ENCODE data around the gene CXCL12. TPM values are rescaled to one million over a fixed set of nuclear protein-coding genes. Genes with fewer than 3 reads are reported as not detected.

CXCL12 gene
- total RNA-seq, 1 experiment from 2014 or later, result 0.47 TPM

DNA sequence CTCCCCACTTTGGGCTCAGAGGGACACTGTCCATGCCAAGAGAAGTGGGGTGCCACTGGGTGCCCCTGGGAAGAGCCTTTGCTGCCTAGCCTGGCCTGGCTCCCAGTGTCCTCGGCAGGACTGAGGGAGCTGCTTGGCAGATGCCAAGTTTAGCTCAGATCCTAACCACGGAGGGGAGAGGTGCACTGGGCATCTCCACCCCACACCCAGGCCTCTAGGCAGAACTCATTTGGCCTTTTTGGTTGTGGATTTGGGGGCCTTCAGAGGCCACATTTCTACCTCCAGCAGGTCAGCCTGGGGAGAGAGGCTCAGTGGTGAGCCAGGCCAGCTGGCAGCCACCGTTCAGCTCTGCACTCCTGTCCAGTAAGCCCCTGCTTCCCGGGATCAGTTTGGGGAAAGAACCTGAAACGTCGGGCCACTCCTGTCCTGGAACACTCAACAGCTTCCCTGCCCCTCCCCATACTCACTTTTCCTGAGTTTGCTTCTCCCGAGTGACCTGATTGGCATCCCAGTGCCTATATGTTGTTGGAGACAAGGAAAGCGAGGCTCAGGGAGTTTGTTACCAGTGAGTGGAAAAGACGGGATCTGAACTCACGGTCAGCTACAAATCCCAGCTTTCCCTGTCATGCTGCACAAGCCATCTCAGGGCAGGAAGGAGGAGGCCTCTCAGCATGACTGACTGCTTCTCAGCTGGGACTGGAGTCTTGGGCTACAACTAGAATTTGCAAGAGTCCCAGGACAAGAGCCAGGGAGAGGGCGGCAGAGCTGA, 11.2 kb upstream of the CXCL12 start:
- Histone ChIP-seq H3K27me3 (ENCODE audit: low read length) (peaks cover 85% of the 10 kb centered on the region), H3K9ac (ENCODE audit: low read length) (no peak overlapping the region), H3K9me3 (ENCODE audit: low read length) (no peaks in the 10 kb centered on the region), H3K4me3 (ENCODE audit: low read length) (no peak overlapping the region), H3K4me2 (ENCODE audit: low read length) (no peak overlapping the region), H3F3A (ENCODE audit: low read length, unreplicated experiment) (no peaks in the 10 kb centered on the region), H3K4me1 (ENCODE audit: insufficient read depth, low read length) (no peaks in the 10 kb centered on the region), H3K36me3 (ENCODE audit: low read depth, low read length) (no peaks in the 10 kb centered on the region), H3K27ac (ENCODE audit: low read length) (no peak overlapping the region), H3K79me2 (ENCODE audit: low read length) (no peaks in the 10 kb centered on the region), H4K20me1 (ENCODE audit: low read length) (no peaks in the 10 kb centered on the region), H2AFZ (ENCODE audit: low read length) (no peak overlapping the region), H3K9me2 (replicated peaks; ENCODE audit: low read length) (no peaks in the 10 kb centered on the region)
- TF ChIP-seq, protein P1, sequence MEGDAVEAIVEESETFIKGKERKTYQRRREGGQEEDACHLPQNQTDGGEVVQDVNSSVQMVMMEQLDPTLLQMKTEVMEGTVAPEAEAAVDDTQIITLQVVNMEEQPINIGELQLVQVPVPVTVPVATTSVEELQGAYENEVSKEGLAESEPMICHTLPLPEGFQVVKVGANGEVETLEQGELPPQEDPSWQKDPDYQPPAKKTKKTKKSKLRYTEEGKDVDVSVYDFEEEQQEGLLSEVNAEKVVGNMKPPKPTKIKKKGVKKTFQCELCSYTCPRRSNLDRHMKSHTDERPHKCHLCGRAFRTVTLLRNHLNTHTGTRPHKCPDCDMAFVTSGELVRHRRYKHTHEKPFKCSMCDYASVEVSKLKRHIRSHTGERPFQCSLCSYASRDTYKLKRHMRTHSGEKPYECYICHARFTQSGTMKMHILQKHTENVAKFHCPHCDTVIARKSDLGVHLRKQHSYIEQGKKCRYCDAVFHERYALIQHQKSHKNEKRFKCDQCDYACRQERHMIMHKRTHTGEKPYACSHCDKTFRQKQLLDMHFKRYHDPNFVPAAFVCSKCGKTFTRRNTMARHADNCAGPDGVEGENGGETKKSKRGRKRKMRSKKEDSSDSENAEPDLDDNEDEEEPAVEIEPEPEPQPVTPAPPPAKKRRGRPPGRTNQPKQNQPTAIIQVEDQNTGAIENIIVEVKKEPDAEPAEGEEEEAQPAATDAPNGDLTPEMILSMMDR (conservative IDR thresholded peaks at IDR 0.05; ENCODE audit: low read depth, low read length), result no peak
- TF ChIP-seq EZH2phosphoT487 (IDR thresholded peaks at IDR 0.05; ENCODE audit: borderline replicate concordance, low read length) (no peak), EZH2 (IDR thresholded peaks at IDR 0.05; ENCODE audit: low read length, unreplicated experiment) (no peak)
- intact Hi-C loops (cut with micrococcal nuclease), result no loop called here
- DNase-seq, result no peak
- CTCF ChIA-PET, result no interaction called here
- BruUV-seq (replicated peaks), result no TSS peak
- POLR2A ChIA-PET (ENCODE audit: unreplicated experiment), result no interaction called here
- no peak for ATAC-seq

DNA sequence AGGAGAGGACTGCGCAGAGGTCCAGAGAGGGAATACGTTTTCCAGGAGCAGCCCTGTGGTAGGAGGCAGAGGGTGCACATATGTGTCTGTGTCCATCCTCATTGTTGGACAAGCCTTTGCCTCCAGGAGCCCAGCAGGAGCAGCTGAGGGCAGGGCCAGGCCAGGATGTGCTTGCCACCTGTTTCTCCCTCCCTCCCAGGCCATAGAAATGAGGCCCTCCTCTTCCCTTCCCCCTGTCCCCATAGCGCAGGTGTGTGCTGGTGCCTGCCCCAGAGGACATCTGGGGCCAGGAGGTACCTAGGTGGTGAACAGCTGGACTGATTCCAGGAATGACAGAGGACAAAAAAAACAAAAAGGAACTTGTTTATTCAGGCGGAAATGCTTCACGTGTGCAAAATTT, 10.5 kb upstream of the CXCL12 start:
- intact Hi-C loops (cut with micrococcal nuclease), result no loop called here
- Histone ChIP-seq H3K27ac (ENCODE audit: low read length) (no peak overlapping the region), H2AFZ (ENCODE audit: low read length) (no peak overlapping the region), H3K36me3 (ENCODE audit: low read depth, low read length) (no peaks in the 10 kb centered on the region), H3K9me2 (replicated peaks; ENCODE audit: low read length) (no peaks in the 10 kb centered on the region), H3K79me2 (ENCODE audit: low read length) (no peaks in the 10 kb centered on the region), H3K4me1 (ENCODE audit: insufficient read depth, low read length) (no peaks in the 10 kb centered on the region), H4K20me1 (ENCODE audit: low read length) (no peaks in the 10 kb centered on the region), H3K4me3 (ENCODE audit: low read length) (no peak overlapping the region), H3F3A (ENCODE audit: low read length, unreplicated experiment) (no peaks in the 10 kb centered on the region), H3K9me3 (ENCODE audit: low read length) (no peaks in the 10 kb centered on the region), H3K27me3 (ENCODE audit: low read length) (peaks cover 81% of the 10 kb centered on the region), H3K9ac (ENCODE audit: low read length) (no peak overlapping the region), H3K4me2 (ENCODE audit: low read length) (no peak overlapping the region)
- ChIA-PET CTCF (no interaction called here), POLR2A (ENCODE audit: unreplicated experiment) (no interaction called here)
- no TSS peak for BruUV-seq (replicated peaks)
- ATAC-seq (no peak), DNase-seq (no peak)
- TF ChIP-seq, protein P1 (conservative IDR thresholded peaks at IDR 0.05; ENCODE audit: low read depth, low read length), result no peak
- TF ChIP-seq EZH2 (IDR thresholded peaks at IDR 0.05; ENCODE audit: low read length, unreplicated experiment) (no peak), EZH2phosphoT487 (IDR thresholded peaks at IDR 0.05; ENCODE audit: borderline replicate concordance, low read length) (no peak)

DNA sequence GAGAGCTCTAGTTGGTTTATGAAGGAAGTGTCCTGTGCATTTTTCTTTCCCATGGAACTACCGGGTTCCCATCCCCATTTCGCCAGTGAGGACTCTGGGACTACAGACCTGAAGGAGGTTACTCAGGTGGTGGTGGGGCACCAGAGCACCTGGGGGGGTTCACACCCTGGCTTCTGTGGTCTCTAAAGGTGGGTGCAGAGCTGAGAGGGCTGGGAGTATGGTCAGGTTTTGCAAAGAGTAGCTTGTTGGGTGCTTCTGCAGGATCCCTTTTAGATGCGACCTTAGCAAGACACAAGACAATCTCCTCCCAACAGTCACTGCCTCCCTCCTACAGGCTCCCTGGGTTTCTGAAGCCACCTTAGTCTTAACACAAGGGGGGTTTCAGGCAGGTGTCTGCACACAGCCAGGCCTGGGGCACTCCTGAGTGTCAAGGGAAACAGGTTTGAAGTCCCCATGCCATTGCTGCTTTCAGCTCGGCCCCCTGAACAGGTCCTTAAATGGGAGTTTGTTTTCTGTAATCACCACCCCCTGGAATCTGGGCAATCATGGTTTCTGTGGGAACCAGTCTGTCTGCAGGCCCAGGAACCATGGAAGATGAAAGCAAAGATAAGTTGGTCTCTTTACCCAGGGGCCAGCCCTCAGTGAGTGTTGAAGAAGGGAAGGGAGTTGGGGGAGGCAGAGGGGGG, 9.9 kb upstream of the CXCL12 start:
- Histone ChIP-seq H3K4me2 (ENCODE audit: low read length) (no peak overlapping the region), H2AFZ (ENCODE audit: low read length) (no peak overlapping the region), H3K4me1 (ENCODE audit: insufficient read depth, low read length) (no peaks in the 10 kb centered on the region), H3K9ac (ENCODE audit: low read length) (no peak overlapping the region), H3K27me3 (ENCODE audit: low read length) (peaks cover 75% of the 10 kb centered on the region), H4K20me1 (ENCODE audit: low read length) (no peaks in the 10 kb centered on the region), H3F3A (ENCODE audit: low read length, unreplicated experiment) (no peaks in the 10 kb centered on the region), H3K9me3 (ENCODE audit: low read length) (no peaks in the 10 kb centered on the region), H3K36me3 (ENCODE audit: low read depth, low read length) (no peaks in the 10 kb centered on the region), H3K27ac (ENCODE audit: low read length) (no peak overlapping the region), H3K79me2 (ENCODE audit: low read length) (no peaks in the 10 kb centered on the region), H3K9me2 (replicated peaks; ENCODE audit: low read length) (no peaks in the 10 kb centered on the region), H3K4me3 (ENCODE audit: low read length) (no peak overlapping the region)
- CTCF ChIA-PET, result no interaction called here
- ATAC-seq (no peak), DNase-seq (no peak)
- BruUV-seq (replicated peaks), result no TSS peak
- TF ChIP-seq, protein P1 (conservative IDR thresholded peaks at IDR 0.05; ENCODE audit: low read depth, low read length), result no peak
- TF ChIP-seq EZH2phosphoT487 (IDR thresholded peaks at IDR 0.05; ENCODE audit: borderline replicate concordance, low read length), result no peak
- no peak for TF ChIP-seq EZH2 (IDR thresholded peaks at IDR 0.05; ENCODE audit: low read length, unreplicated experiment)
- intact Hi-C loops (cut with micrococcal nuclease), result no loop called here
- POLR2A ChIA-PET (ENCODE audit: unreplicated experiment), result no interaction called here
